HG02970 (cell line): ENCODE data around the gene STAT1.

ENCODE experiments used
- ATAC-seq: cut with Tn5 transposase; IDR thresholded peaks from one replicate; pipeline ENCODE4 v1.9.1; 2021; ENCODE audit warnings: mild to moderate bottlenecking, moderate library complexity, moderate number of reproducible peaks; ENCODE audit not compliant: unreplicated experiment, low FRiP score

The STAT1 gene

DNA sequence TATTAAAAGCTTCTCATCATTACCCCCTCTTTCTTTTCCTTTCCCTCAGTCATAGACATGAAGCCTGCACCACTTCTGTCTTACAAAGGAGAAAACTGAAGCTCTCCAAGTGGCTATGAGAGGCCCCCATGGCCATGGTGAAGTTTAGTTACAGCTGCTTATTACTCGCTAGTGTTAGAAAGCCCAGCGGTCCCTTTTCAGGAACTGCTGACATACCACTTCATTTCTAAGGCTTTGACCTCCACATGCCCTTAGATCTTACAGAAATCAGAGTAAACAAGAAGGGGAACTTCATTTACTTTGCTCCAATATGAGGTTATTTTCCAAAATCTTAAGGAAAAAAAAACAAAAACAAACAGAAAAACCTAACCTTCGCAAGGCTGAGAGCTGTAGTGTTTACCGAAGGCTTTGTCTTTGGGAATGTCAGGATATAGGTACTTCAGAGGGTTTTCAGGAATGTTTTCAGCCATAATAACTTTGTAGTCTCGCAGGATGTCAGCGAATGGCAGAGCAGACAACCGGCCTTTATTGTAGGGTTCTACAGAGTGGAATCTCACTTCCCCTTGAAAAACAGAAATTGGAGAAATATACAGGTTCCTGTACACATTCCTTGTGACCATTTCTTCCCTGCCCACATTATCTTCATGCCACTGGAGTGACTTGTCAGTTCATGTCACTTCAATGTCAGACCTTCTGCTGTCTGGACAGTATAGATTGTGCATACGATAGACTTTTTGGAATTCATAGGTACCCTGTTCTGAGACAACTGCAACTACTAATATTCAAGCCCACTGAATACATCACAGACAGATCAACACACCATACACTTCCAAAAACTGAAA, 18.8 kb upstream of the STAT1 start:
- ATAC-seq, result no peak

DNA sequence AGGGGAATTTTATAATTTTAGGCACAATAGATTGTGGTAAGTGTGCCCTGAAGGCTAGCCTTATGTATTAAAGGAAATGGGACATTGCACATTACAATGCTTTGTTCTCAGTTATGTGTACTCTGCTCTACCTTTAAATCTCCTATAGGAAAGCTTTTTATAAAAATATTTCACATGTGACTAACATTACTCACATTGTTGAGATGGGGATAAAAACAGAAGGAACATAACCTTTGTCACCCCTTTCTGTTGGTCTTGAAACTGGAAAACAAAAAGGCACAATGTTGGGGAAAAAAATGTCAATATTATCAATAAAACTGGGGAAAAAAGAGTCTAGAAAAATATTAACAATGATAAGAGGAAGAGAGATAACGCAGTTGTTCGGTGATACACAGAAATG, 17.3 kb upstream of the STAT1 start:
- ATAC-seq, result no peak

DNA sequence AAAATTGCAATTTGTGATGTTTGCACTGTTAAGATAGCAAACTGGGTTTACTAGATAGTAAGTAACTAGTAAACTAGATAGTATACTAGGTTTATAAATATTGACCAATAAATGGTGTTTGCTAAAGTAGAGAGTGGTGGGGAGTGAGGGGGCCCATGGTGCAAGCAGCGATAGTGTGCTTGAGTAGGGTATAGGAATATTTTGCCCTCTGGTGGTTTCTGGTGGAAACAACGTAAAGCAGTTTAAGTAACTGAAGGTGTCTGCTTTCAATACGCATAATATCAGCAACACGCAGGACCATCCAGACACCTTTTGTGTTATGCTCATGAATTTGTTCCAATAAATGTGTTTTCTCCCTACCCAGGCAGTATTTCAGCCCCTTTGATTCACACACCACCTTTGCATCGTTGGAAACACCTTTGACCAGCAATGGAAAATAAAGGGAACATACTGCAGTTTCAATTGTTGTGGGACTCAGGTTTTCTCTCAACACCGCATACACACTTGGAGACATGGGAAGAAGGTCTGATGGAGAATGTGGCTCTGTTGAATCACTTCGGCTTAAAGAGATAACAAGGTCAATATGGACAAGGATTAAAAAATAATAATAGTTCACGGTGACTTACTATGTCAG, 16.7 kb upstream of the STAT1 start:
- ATAC-seq, result no peak

DNA sequence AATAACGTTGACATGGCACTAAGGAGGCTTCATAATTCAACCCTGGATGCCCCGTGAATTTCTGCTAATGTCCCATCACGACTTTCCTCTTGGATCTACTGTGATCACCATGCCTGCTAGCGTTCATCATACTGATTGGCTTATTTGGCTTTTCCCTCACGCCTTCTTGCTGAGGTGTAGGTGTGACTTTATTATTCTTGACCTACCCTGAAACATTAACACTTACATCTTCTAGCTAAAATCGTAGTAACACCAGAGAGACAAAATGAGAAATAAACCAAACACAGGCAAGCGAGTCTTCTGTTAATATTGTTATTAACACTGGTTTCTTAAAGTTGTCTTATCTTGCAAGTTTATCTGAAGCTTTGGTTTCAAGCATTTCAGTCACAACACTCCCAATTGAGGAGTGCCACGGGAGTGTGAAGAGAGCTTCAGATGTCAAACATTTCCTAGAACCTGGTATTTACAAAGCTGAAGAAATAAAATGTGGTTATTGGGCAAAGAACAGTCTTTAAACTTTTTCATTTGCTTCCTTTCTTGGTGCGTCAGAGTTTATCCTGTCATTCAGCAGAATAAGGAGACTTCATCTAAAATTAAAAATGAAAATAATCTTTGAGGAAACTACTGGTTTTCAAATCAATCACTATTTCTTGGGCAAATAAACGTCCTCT, 15.4 kb upstream of the STAT1 start:
- no peak for ATAC-seq

DNA sequence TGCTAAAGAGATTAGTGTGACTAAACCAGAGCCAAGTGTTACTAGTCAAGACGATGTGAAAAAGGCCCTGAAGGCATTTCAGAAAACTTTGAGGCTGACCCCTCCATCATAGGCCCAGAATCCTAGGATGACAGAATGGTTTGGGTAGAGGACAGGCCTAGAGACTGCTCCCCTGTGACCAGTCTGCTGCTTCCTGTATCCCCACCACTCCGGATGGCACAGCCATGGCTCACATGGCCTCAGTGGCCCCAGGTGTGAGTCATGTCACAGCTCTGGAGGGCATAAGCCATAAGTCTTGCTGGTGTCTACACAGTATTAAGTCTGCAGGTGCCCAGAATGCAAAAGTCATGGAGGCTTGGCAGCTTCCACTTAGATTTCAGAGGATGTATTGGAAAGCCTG, 12.4 kb upstream of the STAT1 start:
- ATAC-seq, result no peak

DNA sequence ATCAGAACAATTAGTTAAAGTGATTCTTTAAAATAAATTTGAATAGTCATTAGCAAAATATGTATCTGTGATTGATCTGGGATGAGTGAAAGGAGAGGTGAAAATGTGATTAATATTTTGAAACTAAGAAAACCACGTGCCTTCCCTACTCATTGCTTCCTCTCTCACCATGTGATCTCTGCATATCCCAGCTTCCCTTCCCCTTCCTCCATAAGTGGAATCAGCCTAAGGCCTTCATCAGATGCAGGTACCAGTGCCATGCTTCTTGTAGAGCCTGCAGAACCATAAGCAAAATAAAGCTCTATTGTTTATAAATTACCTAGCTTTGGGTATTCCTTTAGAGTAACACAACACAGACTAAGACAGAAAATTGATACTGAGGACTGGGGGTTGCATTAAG, 11.2 kb upstream of the STAT1 start:
- no peak for ATAC-seq

DNA sequence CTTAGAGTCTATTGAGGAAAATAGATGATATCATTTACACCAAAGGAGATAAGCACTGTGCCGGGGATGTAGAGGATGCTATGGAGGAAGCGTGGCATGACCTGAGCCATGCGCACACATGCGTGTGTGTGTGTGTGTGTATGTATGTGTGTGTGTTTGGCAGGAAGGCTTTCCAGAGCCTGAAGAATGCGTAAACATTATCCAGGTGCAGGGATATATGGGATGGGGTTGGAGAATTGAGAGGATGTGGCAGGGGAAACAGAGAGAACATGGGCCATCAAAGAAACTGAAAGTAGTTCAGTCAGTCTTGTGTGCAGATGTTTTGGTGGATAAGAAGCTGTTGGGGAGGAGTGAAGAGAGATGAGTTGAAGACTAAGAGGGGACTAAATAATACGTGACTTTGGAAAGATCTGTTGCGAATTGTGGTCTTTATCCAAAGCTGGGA, 9.3 kb upstream of the STAT1 start:
- no peak for ATAC-seq

DNA sequence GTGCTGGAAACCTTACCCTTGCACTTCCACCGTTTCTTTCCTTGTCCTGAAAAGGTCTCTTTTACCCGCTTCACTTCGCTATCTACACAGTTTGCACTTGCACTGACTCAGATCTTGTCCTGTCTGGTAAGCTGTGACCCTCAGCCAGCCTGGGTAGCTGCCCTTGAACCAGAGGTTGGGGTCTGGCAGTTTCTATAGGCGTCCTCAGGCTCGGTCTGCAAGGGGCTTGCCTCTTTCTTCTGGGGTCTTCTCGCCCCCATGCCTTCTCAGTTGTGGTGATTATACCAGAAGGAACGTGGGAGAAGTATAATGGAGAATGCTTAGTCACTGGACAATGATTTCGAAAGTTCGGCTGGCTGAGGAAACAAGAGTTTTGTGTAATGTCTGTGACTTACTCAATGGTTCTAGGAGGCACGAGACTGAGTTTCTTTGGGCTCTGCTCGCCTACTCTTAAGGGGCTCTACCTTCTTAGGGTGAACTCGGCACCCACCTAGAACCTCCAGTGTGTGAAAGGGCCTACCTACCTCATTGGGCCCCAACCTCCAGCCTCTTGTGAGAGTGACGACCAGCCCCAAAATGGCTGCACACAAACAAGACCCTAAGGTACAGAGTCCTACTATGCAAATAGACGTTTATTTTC, 6.9 kb upstream of the STAT1 start:
- peak; percentile 15 for ATAC-seq

DNA sequence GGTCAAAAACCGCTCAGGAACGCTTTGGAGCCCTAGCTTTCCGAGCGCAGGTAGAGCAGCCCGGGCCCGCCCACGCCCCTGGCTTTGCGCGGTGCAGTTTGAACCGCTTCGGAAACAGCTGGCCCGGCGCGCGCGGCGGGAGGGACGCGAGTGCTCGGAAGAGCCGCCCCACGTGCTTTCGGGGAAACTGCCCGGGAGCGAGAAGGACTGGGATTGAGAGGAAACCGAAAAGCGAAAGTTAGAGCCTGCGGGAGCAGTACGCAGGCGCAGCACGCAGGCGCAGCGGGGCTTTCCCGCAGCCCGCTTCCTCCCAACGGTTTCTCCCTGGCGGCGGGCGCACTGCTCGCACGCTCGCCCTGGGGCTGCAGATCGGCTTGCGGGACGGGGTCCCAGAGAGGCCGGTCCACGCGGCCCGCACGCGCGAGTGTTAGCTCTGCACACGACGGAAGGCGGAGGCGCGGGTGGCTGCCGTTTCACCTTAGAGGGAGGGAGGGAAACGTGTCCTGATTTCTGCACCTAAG, 6.3 kb upstream of the STAT1 start:
- peak; percentile 83 for ATAC-seq

DNA sequence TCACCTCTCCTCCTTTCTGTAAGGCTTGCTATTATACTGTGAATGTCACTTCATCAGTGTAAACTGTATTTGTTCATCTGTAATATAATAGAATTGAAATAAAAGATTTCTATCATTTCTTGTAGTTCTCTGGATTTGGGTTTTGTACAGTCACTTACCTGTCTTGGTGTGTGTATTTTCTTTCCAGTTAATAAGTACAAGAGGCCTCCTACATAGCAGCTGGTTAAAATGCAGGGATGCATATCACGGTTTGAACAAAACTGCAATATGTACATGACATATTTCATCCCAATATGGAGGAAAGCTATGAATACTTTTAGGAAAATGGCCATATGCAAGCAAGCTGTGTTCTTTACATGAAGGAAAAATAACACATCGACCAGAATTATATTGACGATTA, 5.4 kb upstream of the STAT1 start:
- no peak for ATAC-seq

DNA sequence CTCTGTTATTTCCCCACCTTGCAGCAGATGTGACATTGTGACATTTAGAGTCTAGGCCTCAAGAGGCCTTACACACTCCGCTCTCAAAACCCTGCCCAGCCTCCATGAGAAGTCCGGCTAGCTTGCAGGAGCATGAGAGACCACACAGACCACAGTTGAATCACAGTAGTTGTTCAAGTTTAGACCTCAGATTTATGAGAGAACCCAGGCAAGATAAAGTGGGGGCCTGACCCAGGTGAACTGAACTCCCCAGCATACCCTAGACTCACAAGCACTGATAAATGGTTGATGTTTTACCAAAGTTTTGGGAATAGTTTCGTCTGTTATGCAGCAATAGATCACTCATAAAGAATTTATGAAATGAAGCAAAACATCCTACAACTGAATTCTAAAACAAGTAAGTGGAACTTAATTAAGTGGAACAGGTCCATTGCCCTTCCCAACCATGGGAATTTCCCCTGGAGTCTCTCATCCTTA, 4.7 kb upstream of the STAT1 start:
- no peak for ATAC-seq

DNA sequence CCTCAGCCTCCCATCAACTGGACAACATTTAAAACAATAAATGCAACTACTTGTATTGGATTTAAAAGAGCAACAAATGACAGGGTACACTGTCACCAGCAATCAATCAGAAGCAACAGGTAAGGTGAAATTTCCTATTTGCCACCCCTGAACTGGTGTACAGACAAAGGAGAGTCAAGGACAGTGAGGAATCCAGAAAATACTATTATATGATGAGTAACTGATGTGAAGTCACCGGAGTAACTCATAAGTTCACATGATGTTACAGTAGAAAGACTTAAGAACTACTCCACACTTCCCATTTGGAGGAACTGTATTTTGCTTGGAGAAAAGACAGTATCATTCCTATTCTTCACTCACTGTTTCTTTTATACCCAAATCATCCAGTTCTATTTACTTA, 4.1 kb upstream of the STAT1 start:
- no peak for ATAC-seq

DNA sequence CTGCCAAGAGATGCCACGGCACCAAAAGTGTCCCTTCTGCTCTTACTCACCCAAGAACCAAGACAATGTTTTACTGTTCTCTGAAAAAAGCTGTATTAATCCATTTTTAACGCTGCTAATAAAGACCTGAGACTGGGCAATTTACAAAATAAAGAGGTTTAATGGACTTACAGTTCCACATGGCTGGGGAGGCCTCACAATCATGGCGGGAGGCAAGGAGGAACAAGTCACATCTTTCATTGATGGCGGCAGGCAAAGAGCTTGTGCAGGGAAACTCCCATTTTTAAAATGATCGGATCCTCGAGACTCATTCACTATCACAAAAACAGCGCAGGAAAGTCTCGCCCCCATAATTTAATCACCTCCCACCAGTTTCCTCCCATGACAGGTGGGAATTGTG, 1.9 kb upstream of the STAT1 start:
- ATAC-seq, result no peak

DNA sequence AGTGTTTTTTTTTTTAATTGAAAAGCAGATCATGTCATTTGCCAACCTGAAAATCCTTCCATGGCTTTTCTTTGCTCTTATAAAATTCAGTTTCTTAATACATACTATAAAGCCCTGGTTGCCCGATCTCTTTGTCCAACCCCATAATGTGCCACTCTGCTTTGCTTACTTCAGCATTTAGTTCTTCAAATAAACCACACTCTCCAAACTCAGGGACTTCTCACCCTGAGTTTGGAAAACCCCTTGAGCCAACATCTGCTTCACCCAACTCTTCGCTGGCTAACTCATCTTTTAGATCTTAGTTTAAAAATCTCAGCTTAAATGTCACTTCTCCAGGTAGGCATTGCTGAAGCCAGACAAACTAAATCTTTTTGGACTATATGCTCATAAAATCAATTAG, 1.3 kb upstream of the STAT1 start:
- ATAC-seq, result no peak

DNA sequence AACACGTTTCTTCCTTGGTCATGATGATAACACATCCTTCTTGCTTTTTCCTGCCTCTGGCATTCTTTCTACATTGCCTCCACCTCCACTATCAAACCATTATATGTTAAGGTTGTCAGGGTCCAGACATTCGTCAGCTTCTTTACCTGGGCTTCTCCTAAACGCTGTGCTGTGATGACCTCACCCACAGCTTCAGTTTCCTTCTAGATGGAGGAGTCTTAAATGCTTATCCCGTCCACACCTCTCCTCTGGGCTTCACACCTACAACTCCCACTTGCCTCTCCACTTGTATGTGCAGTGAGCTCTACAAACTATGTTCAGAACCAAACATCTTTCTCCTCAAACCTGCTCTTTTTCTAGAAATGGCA, 666 bp upstream of the STAT1 start:
- no peak for ATAC-seq

DNA sequence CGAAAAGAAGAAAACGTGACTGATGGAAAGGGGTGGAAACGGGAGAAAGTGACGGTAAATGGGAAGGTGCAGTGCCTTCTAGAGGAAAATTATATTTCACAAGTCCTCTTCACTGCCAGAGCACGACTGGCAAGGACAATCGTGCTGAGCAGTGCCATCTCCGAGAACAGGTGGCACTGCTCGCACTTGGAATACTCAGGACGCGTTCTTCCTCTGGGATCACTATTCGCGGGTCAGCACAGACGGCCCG, 364 bp downstream of the STAT1 start:
- ATAC-seq, result no peak

DNA sequence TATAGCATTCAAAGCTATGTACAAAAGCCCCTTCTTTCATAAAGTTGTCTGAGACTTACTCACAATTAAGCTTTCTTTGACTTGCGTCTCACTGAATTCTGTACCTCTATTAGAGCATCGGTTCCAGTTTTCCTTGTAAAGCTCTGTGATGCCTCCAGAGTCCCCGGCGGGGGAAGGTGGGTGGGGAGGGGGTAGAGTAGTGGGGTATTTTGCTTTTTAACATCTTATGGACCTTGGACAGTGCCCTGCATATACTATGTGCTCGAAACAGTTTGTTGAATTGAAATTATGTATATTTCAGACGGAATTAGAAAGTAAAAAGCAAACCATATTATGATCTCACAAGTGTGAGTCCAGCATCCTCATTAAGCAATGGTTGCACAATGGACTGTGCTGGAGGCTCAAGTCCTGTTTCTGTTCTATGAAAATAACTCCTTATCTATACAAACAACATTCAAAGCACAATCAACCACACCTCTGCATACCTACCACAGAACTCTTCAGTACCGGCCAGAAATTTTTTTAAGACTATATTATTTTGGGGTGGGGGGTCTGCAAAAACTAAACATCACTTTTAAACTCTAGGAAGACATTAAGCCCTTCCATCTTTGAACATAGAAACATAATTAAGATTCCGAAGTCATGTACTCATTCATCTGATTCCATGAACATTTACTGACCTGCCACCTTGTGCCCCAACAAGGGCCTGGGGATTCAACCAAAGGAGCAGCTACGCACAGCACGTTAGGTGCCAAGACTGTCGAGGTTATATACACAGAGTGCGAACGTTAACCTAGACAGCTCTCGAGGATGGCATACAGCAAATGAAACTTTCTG, 908 bp downstream of the STAT1 start:
- no peak for ATAC-seq

DNA sequence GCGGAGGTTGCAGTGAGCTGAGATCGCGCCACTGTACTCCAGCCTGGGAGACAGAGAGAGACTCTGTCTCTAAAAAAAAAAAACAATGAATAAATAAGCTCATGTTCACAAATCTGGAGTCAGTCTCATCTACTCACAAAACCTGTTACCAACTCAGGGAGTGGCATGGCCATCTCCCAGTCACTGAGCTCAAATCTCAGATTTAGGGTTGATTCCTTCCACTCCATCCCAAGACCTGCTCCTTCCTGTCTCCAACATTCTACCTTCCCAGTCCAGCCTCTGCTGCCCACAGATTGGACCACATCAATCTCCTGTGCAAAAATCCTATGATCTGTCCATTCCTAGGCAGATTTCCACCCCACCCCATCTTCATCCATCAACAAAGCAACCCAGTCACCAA, 1.6 kb downstream of the STAT1 start:
- ATAC-seq, result no peak

DNA sequence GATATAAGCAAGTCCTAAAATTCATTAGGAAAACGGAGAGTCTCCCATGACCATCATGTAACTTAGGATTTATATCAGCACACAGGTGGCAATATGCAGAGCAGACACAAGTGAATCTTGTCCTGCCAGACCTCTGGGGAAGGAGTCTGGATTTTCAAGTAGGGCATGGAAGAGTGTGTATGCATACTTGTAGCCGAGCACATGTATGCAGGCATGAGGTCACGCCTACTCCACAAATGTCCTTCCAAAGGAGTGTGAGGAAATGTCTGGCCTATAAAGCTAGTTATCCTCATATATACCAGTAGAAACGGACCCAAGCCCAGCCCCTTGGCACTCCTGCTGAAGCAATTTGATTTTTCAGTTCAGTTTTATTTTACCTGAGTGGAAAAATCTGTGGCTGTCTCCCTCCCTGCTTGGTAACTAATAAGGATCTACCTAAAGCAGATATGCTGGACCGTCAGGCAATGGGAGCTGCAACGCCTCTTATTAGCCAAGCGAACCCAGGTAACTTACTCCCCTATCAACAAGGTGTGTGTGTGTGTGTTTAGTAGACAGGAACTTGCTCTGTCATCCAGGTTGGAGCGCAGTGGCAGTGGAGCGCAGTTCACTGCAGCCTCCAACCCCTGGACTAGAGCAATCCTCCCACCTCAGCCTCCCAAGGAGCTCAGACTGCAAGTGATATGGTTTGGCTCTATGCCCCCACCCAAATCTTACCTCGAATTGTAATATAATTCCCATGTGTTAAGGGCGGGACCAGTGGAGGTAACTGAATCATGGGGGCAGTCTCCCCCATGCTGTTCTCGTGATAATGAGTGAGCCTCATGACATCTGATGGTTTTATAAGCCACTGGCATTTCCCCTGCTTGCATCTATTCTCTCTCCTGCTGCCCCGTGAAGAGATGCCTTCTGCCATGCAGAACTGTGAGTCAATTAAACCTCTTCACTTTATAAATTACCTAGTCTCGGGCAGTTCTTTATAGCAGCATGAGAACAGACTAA, 2.8 kb downstream of the STAT1 start:
- ATAC-seq, result no peak
